Mesenchymal stem cell (in vitro differentiated cells and primary cell): Measurements from ENCODE around the gene GSTK1.

ENCODE experiments used
- DNase-seq: peaks from one replicate; pipeline ENCODE4 v3.0.0-alpha.2; 2013
- H2AFZ ChIP-seq: one replicate; pipeline ENCODE4 v1.6.1; 2013; ENCODE audit warnings: low read depth, mild to moderate bottlenecking, control low read depth, inconsistent platforms, low read length, moderate library complexity
- H2AK5ac ChIP-seq: 2 replicates; pipeline ENCODE4 v1.6.1; 2013; ENCODE audit warnings: low read length, moderate library complexity, mild to moderate bottlenecking, inconsistent platforms; ENCODE audit not compliant: severe bottlenecking
- H2BK120ac ChIP-seq: one replicate; pipeline ENCODE4 v1.6.1; 2013; ENCODE audit warnings: low read depth, mild to moderate bottlenecking, inconsistent platforms, low read length, moderate library complexity
- H2BK12ac ChIP-seq, 2 experiments: one replicate each; pipeline ENCODE4 v1.6.1; 2013; ENCODE audit warnings: inconsistent platforms in 2 of 2, low read length in 2 of 2, mild to moderate bottlenecking in 2 of 2, moderate library complexity in 2 of 2, control low read depth in 1 of 2
- H2BK15ac ChIP-seq: one replicate; pipeline ENCODE4 v1.6.1; 2013; ENCODE audit warnings: mild to moderate bottlenecking, low read depth, inconsistent platforms; ENCODE audit not compliant: poor library complexity, severe bottlenecking
- H2BK5ac ChIP-seq: 2 replicates; pipeline ENCODE4 v1.6.1; 2013; ENCODE audit warnings: low read depth, mild to moderate bottlenecking, low read length, control low read depth, inconsistent platforms; ENCODE audit not compliant: poor library complexity, severe bottlenecking
- H3K14ac ChIP-seq, 2 experiments: one replicate each; pipeline ENCODE4 v1.6.1; 2013; ENCODE audit warnings: inconsistent platforms in 2 of 2, low read length in 2 of 2, control low read depth in 1 of 2, mild to moderate bottlenecking in 1 of 2, moderate library complexity in 1 of 2
- H3K18ac ChIP-seq, 2 experiments: one replicate each; pipeline ENCODE4 v1.6.1; 2013; ENCODE audit warnings: inconsistent platforms in 2 of 2, low read length in 2 of 2, control low read depth in 1 of 2, low read depth in 1 of 2, mild to moderate bottlenecking in 1 of 2
- H3K23ac ChIP-seq, 2 experiments: one replicate each; pipeline ENCODE4 v1.6.1; 2013; ENCODE audit warnings: inconsistent platforms in 2 of 2, low read length in 2 of 2, mild to moderate bottlenecking in 2 of 2, moderate library complexity in 2 of 2, control low read depth in 1 of 2
- H3K27ac ChIP-seq: 2 replicates; pipeline ENCODE4 v1.5.1; 2013; ENCODE audit warnings: mild to moderate bottlenecking, moderate library complexity, low read length, control low read depth, inconsistent platforms; ENCODE audit not compliant: poor library complexity, severe bottlenecking
- H3K27me3 ChIP-seq, 2 experiments: 2 replicates each; pipeline versions ENCODE4 v1.6.1 to v1.7.0; 2013; ENCODE audit warnings: low read length in 2 of 2, mild to moderate bottlenecking in 2 of 2, moderate library complexity in 2 of 2, control low read depth in 1 of 2, inconsistent platforms in 1 of 2; ENCODE audit not compliant: control insufficient read depth in 1 of 2, insufficient read depth in 1 of 2
- H3K36me3 ChIP-seq, 2 experiments: 2 replicates each; pipeline versions ENCODE4 v1.6.1 to v1.7.0; 2013; ENCODE audit warnings: low read length in 2 of 2, control low read depth in 1 of 2, inconsistent platforms in 1 of 2, low read depth in 1 of 2, mild to moderate bottlenecking in 1 of 2; ENCODE audit not compliant: insufficient read depth in 2 of 2, control insufficient read depth in 1 of 2
- H3K4ac ChIP-seq, 2 experiments: one replicate each; pipeline ENCODE4 v1.6.1; 2013; ENCODE audit warnings: inconsistent platforms in 2 of 2, low read length in 2 of 2, mild to moderate bottlenecking in 2 of 2, moderate library complexity in 2 of 2, control low read depth in 1 of 2, low read depth in 1 of 2
- H3K4me1 ChIP-seq: 2 replicates; pipeline ENCODE4 v1.6.1; 2013; ENCODE audit warnings: low read depth, low read length, control low read depth; ENCODE audit not compliant: control insufficient read depth, insufficient read depth
- H3K4me2 ChIP-seq: 2 replicates; pipeline ENCODE4 v1.6.1; 2013; ENCODE audit warnings: low read length, mild to moderate bottlenecking, inconsistent platforms; ENCODE audit not compliant: poor library complexity, severe bottlenecking
- H3K4me3 ChIP-seq, 2 experiments: 2 replicates each; pipeline versions ENCODE4 v1.5.1 to v1.7.0; 2013; ENCODE audit warnings: low read length in 2 of 2, mild to moderate bottlenecking in 2 of 2, control low read depth in 1 of 2, low read depth in 1 of 2; ENCODE audit not compliant: insufficient read depth in 1 of 2
- H3K79me1 ChIP-seq: replicated peaks from 2 replicates; pipeline ENCODE4 v1.6.1; 2013; ENCODE audit warnings: mild to moderate bottlenecking, control low read depth, low read length, inconsistent platforms; ENCODE audit not compliant: poor library complexity, severe bottlenecking
- H3K9ac ChIP-seq: 2 replicates; pipeline ENCODE4 v1.7.0; 2013; ENCODE audit warnings: mild to moderate bottlenecking, low read length, moderate library complexity
- H3K9me3 ChIP-seq: 2 replicates; pipeline ENCODE4 v1.7.0; 2013; ENCODE audit warnings: mild to moderate bottlenecking, low read length; ENCODE audit not compliant: control insufficient read depth
- H4K8ac ChIP-seq: one replicate; pipeline ENCODE4 v1.6.1; 2013; ENCODE audit warnings: inconsistent platforms, mild to moderate bottlenecking, low read length, moderate library complexity
- H4K91ac ChIP-seq: one replicate; pipeline ENCODE4 v1.6.1; 2013; ENCODE audit warnings: mild to moderate bottlenecking, low read length, inconsistent platforms
- WGBS: methylation state at CpG from one replicate; pipeline ENCODE4 v1.1.7; 2013; ENCODE audit warnings: mixed read lengths; 5-methylcytosine and 5-hydroxymethylcytosine counted together

Gene GSTK1

GRCh38 chr7:143238289-143238980 lies 24.8 kb upstream of the GSTK1 start:
- H4K91ac ChIP-seq, result no peak overlapping the region
- no peaks in the 10 kb centered on the region for H3K79me1 ChIP-seq
- H3K14ac ChIP-seq, result no peak overlapping the region
- H3K27me3 ChIP-seq, result no peaks in the 10 kb centered on the region
- H4K8ac ChIP-seq, result no peak overlapping the region
- no peak overlapping the region for H2BK120ac ChIP-seq
- H2BK5ac ChIP-seq, result no peak overlapping the region
- no peak overlapping the region for H3K4me2 ChIP-seq
- H3K4me3 ChIP-seq, result no peak overlapping the region
- WGBS, result no CpG with 5 or more reads among the region's 1 CpG
- H3K4ac ChIP-seq, result no peak overlapping the region
- H3K4me1 ChIP-seq, result peaks cover 1% of the 10 kb centered on the region
- H3K27ac ChIP-seq, result no peak overlapping the region
- no peak overlapping the region for H3K9ac ChIP-seq
- H3K36me3 ChIP-seq, result no peaks in the 10 kb centered on the region
- no peak overlapping the region for H3K23ac ChIP-seq
- DNase-seq, result no peak
- H2BK12ac ChIP-seq, result no peak overlapping the region
- no peak overlapping the region for H3K18ac ChIP-seq
- H2AFZ ChIP-seq, result no peak overlapping the region
- no peak overlapping the region for H2BK15ac ChIP-seq
- no peak overlapping the region for H2AK5ac ChIP-seq
- peaks cover 29% of the 10 kb centered on the region for H3K9me3 ChIP-seq

GRCh38 chr7:143239813-143240212 lies 23.4 kb upstream of the GSTK1 start:
- no peak overlapping the region for H3K23ac ChIP-seq
- H3K4me1 ChIP-seq, result peaks cover 1% of the 10 kb centered on the region
- H4K8ac ChIP-seq, result no peak overlapping the region
- H3K14ac ChIP-seq, result no peak overlapping the region
- no peak overlapping the region for H2BK15ac ChIP-seq
- H2AFZ ChIP-seq, result no peak overlapping the region
- H3K36me3 ChIP-seq, result no peaks in the 10 kb centered on the region
- no peak overlapping the region for H3K4ac ChIP-seq
- H3K9me3 ChIP-seq, result peaks cover 20% of the 10 kb centered on the region
- H4K91ac ChIP-seq, result no peak overlapping the region
- H3K4me2 ChIP-seq, result no peak overlapping the region
- H3K79me1 ChIP-seq, result no peaks in the 10 kb centered on the region
- peak overlapping the region in 1 of 2 experiments; percentile 61 for H3K4me3 ChIP-seq
- H2AK5ac ChIP-seq, result no peak overlapping the region
- no peak overlapping the region for H2BK5ac ChIP-seq
- H3K27ac ChIP-seq, result no peak overlapping the region
- H3K9ac ChIP-seq, result peak overlapping the region; percentile 87
- no peak overlapping the region for H2BK12ac ChIP-seq
- H3K18ac ChIP-seq, result no peak overlapping the region
- DNase-seq, result peak; percentile 11
- no peaks in the 10 kb centered on the region for H3K27me3 ChIP-seq
- H2BK120ac ChIP-seq, result no peak overlapping the region

GRCh38 chr7:143240291-143241168 lies 22.7 kb upstream of the GSTK1 start:
- no peak overlapping the region for H2BK12ac ChIP-seq
- H3K9me3 ChIP-seq, result peaks cover 17% of the 10 kb centered on the region
- no peak overlapping the region for H2AK5ac ChIP-seq
- H3K4me1 ChIP-seq, result peaks cover 1% of the 10 kb centered on the region
- no peak overlapping the region for H3K23ac ChIP-seq
- H3K9ac ChIP-seq, result peak overlapping the region; percentile 87
- DNase-seq, result peak; percentile 82
- H4K8ac ChIP-seq, result no peak overlapping the region
- no peak overlapping the region for H3K4ac ChIP-seq
- peak overlapping the region; percentile 17 for H3K27ac ChIP-seq
- H2BK120ac ChIP-seq, result no peak overlapping the region
- H3K27me3 ChIP-seq, result no peaks in the 10 kb centered on the region
- no peak overlapping the region for H2BK5ac ChIP-seq
- H4K91ac ChIP-seq, result no peak overlapping the region
- no peak overlapping the region for H2BK15ac ChIP-seq
- H2AFZ ChIP-seq, result no peak overlapping the region
- no peaks in the 10 kb centered on the region for H3K36me3 ChIP-seq
- WGBS, result 16% methylated on average over 6 of the region's 9 CpGs
- H3K14ac ChIP-seq, result no peak overlapping the region
- peak overlapping the region in 1 of 2 experiments; percentile 61 for H3K4me3 ChIP-seq
- no peak overlapping the region for H3K18ac ChIP-seq
- H3K79me1 ChIP-seq, result no peaks in the 10 kb centered on the region
- peak overlapping the region; percentile 14 for H3K4me2 ChIP-seq

- WGBS, result 86% methylated on average over 11 of the region's 11 CpGs
- Histone ChIP-seq H3K36me3 (no peaks in the 10 kb centered on the region), H2AK5ac (no peak overlapping the region), H3K79me1 (no peaks in the 10 kb centered on the region), H3K4me2 (no peak overlapping the region), H3K4me3 (no peak overlapping the region), H3K14ac (no peak overlapping the region), H3K27ac (no peak overlapping the region), H4K8ac (no peak overlapping the region), H2BK15ac (no peak overlapping the region), H2BK120ac (no peak overlapping the region), H2AFZ (no peak overlapping the region), H3K23ac (no peak overlapping the region), H3K4ac (no peak overlapping the region), H3K27me3 (no peaks in the 10 kb centered on the region), H3K9ac (no peak overlapping the region), H3K9me3 (peaks cover under 1% of the 10 kb centered on the region), H3K18ac (no peak overlapping the region), H4K91ac (no peak overlapping the region), H2BK5ac (no peak overlapping the region), H3K4me1 (peaks cover 1% of the 10 kb centered on the region), H2BK12ac (no peak overlapping the region)
- no peak for DNase-seq
Observed at GRCh38 chr7:143242306-143242705, 20.9 kb upstream of the GSTK1 start.
